ENCODE data around the gene FOXA2.

FOXA2 gene

GRCh38 chr20:22536956-22537756 lies 47.2 kb downstream of the FOXA2 start:
- no peak for DNase-seq (ENCODE audit: low spot score)

GRCh38 chr20:22536141-22536828 lies 48.1 kb downstream of the FOXA2 start:
- DNase-seq (ENCODE audit: low spot score) = no peak

DNA sequence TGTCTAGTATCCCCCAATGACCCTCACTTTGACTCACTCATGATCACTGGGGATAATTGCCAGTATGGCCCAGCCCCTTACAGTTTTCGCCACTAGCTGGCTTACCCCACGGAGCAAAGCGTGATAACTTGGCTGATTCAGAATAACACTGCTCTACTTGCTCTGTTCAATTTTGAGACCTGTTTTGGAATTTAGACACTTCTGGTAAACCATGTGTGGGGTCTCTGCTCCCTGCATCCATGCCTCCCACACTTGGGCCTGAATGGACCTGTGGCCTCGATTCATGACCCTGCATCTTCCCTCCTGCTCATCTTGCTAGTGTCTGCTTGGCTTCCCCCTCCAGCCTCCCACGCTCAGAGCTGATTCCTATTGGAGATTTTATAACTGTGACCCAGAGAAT lies 48.9 kb downstream of the FOXA2 start:
- no peak for DNase-seq (ENCODE audit: low spot score)

DNA sequence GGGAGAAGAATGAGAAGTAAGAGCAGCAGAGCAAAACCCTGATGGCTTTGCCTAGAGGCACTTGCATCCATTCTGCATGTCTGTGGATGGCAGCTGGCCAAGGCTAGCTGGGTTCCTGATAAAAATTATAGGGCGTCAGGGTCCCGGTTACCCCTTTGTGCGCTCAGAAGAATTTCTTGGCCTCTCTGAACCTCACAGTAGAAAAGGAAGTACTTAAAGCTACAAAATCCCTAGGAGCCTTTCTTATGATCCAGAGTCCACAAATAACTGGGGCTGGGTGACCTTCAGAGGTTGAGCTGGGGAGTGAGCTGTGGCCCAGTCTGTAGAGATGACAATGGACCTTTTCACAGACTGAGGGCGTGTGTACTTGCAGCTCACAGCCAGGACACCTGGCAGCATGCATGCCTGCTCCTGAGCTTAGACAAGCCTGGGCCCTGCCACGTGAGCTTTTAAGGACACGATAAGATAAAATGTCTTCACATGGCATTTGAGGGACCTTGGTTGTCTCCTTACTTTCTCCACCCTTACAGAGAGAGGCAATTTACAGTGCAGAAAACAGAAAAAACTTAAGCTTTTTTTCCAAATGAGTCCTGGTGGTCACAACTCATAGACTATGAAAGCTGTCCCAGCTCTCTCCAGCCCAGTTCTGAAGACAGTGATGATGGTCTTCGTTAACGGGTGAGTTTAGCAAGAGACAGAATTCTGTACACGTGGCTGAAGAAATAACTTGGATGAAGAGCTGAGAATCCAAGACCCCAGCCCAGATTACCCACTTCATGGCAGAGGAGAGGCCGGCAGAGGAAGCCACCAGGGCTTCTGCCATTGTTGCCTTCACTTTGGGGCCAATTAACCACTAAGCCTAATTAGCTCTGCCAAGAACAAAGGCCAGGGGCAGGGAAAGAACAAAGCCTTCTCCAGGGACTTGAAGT lies 50.3 kb downstream of the FOXA2 start:
- DNase-seq (ENCODE audit: low spot score) = no peak

DNA sequence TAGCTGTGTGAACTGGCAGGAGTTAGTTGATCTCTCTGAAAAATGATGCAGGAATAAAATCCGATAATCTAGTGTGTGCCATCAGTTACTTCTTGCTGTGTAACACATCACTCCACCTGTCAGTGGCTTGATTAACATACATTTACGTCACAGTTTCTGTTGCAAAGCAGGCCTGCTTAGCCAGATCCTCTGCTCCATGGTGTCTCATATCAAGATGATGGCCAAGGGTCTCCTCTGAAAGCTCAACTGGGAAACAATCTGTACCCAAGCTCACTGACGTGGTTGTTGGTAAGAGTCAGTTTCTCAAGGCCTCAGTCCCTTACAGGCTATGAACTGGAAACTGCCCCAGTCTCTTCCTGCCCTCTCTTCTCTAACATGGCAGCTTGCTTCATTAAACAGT lies 51.8 kb downstream of the FOXA2 start:
- no peak for DNase-seq (ENCODE audit: low spot score)

DNA sequence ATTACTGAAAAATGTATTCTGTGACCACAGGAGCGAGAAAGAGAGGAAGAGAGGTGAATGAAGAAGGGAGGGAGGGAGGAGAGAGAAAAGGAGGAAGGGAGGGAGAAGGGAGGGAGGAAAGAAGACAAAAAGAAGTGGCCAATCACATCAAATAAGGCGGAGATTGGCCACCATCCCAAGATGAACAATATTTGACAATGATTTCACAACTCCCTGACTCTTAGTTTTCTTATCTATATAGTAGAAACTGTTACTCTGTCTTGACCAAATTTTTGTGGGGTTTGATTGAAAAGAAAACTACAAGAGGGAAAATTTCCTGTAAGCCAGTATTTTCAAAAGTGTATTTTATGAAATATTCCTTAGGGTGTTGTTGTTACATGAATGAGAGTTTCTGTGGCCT lies 52.6 kb downstream of the FOXA2 start:
- no peak for DNase-seq (ENCODE audit: low spot score)

DNA sequence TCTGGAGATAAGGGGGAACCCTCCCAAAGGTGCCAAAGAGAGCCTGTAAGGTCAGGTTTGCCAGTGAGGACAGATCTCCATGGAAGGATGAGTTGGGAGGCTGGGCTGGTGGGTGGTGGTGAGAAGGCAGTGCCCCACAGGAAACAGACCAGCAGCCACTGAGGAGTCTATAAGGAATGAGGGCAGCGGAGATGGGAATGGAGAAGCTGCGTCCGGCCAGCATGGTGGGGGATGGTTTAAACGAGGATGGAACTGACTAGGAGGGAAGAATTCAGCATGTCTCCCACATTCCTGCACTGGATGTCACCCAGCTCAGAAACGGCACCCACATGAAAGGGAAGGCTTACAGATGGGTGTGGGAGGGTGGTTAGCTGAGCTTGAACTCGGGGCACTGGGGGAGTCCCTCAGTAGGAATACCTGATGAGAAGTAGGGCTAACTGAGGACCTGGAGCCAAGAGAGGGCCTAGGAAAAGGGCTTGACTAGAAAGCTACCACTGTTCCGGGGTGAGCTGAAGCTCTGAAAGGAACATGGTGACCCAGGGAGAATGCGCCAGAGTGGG lies 53.2 kb downstream of the FOXA2 start:
- no peak for DNase-seq (ENCODE audit: low spot score)
